ENCODE data around the gene PCGF1.

Gene PCGF1

DNA sequence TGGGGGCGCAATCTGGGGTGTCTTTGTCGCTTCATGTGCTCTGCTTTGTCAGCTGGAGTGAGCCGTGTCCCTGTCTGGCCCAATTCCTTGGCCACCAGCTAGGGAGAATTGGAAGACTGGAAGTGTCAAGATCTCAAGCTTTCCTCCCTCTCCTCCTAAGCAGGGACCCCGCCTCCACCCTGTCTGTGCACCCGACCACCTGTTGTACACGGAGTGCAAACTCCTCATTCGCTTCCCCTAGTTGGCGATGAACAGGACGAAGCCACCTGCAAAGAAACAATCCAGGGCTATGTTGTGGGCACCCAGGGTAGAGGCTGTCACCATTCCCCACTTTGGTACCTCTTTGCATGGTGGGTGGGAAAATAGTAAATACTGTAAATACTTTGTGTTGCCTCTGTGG, 20.2 kb upstream of the PCGF1 start:
- no peak for ATAC-seq
- no peak for TF ChIP-seq ESRRG (CRISPR knock-in tag; IDR thresholded peaks at IDR 0.05)
- TF ChIP-seq ZFP30 (CRISPR knock-in tag; IDR thresholded peaks at IDR 0.05) = no peak
- no peak for TF ChIP-seq TOX (CRISPR knock-in tag; IDR thresholded peaks at IDR 0.05; ENCODE audit: borderline replicate concordance)
- TF ChIP-seq CSDC2 (CRISPR knock-in tag; IDR thresholded peaks at IDR 0.05) = no peak
- no peak for TF ChIP-seq ZNF70 (CRISPR knock-in tag; IDR thresholded peaks at IDR 0.05)
- TF ChIP-seq PPARA (CRISPR knock-in tag; IDR thresholded peaks at IDR 0.05; ENCODE audit: borderline replicate concordance) = no peak
- no peak for TF ChIP-seq GLIS3 (CRISPR knock-in tag; IDR thresholded peaks at IDR 0.05)
- TF ChIP-seq TCF4 (CRISPR knock-in tag; IDR thresholded peaks at IDR 0.05; ENCODE audit: borderline replicate concordance) = no peak
- TF ChIP-seq CREB5 (CRISPR knock-in tag; IDR thresholded peaks at IDR 0.05; ENCODE audit: low read depth) = no peak
- TF ChIP-seq PATZ1 (CRISPR knock-in tag; IDR thresholded peaks at IDR 0.05; ENCODE audit: borderline replicate concordance) = no peak
- no peak for TF ChIP-seq OSR1 (CRISPR knock-in tag; IDR thresholded peaks at IDR 0.05)
- no peak for TF ChIP-seq ARNTL (CRISPR knock-in tag; IDR thresholded peaks at IDR 0.05; ENCODE audit: borderline replicate concordance, low read depth)
- no peak for TF ChIP-seq ZNF8 (CRISPR knock-in tag; IDR thresholded peaks at IDR 0.05)
- TF ChIP-seq, protein P1, sequence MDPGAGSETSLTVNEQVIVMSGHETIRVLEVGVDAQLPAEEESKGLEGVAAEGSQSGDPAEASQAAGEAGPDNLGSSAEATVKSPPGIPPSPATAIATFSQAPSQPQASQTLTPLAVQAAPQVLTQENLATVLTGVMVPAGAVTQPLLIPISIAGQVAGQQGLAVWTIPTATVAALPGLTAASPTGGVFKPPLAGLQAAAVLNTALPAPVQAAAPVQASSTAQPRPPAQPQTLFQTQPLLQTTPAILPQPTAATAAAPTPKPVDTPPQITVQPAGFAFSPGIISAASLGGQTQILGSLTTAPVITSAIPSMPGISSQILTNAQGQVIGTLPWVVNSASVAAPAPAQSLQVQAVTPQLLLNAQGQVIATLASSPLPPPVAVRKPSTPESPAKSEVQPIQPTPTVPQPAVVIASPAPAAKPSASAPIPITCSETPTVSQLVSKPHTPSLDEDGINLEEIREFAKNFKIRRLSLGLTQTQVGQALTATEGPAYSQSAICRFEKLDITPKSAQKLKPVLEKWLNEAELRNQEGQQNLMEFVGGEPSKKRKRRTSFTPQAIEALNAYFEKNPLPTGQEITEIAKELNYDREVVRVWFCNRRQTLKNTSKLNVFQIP (CRISPR knock-in tag; IDR thresholded peaks at IDR 0.05; ENCODE audit: borderline replicate concordance, low read depth) = no peak
- TF ChIP-seq BACH2 (CRISPR knock-in tag; IDR thresholded peaks at IDR 0.05; ENCODE audit: borderline replicate concordance) = no peak
- TF ChIP-seq TSHZ2 (CRISPR knock-in tag; IDR thresholded peaks at IDR 0.05) = no peak

GRCh38 chr2:74526649-74527230, 19.2 kb upstream of the PCGF1 start:
- ATAC-seq = no peak
- no peak for TF ChIP-seq CSRNP3 (CRISPR knock-in tag; IDR thresholded peaks at IDR 0.05)
- TF ChIP-seq BACH2 (CRISPR knock-in tag; IDR thresholded peaks at IDR 0.05; ENCODE audit: borderline replicate concordance) = no peak
- no peak for TF ChIP-seq ZFP30 (CRISPR knock-in tag; IDR thresholded peaks at IDR 0.05)
- no peak for TF ChIP-seq ESRRG (CRISPR knock-in tag; IDR thresholded peaks at IDR 0.05)
- TF ChIP-seq SNAI2 (CRISPR knock-in tag; IDR thresholded peaks at IDR 0.05) = no peak
- TF ChIP-seq ZC3H10 (CRISPR knock-in tag; IDR thresholded peaks at IDR 0.05) = no peak
- no peak for TF ChIP-seq CSDC2 (CRISPR knock-in tag; IDR thresholded peaks at IDR 0.05)
- no peak for TF ChIP-seq TOX (CRISPR knock-in tag; IDR thresholded peaks at IDR 0.05; ENCODE audit: borderline replicate concordance)
- TF ChIP-seq ZNF565 (CRISPR knock-in tag; conservative IDR thresholded peaks at IDR 0.05; ENCODE audit: low read depth) = no peak
- no peak for TF ChIP-seq PATZ1 (CRISPR knock-in tag; IDR thresholded peaks at IDR 0.05; ENCODE audit: borderline replicate concordance)
- no peak for TF ChIP-seq ZNF70 (CRISPR knock-in tag; IDR thresholded peaks at IDR 0.05)
- TF ChIP-seq ZFP3 (CRISPR knock-in tag; IDR thresholded peaks at IDR 0.05) = no peak

Data from SK-N-SH treated with all-trans-retinoic acid at 6 μM for 48 hours (cell line).